T-helper 2 cell treated with Interferon-gamma antibody and Interleukin-4, amounts not matched to agents 100 ng/mL and 5 ng/mL, for 36 hours (primary cell): ENCODE results near the gene LTC4S. TPM values are rescaled to one million over a fixed set of nuclear protein-coding genes. Genes with fewer than 3 reads are reported as not detected.
"Not testable (repeated sequence)": the region's sequence is repeated elsewhere in the genome, so short reads cannot be mapped to it uniquely, and the experiment has no call there.

Experiments used
- intact Hi-C: fragments of 100-400 bp; cut with micrococcal nuclease; formaldehyde crosslinking; loops from one replicate; pipeline ENCODE4 v1.15.1; 2023
- total RNA-seq: library from RNA; stranded (reverse); gene quantifications from 2 replicates; pipeline ENCODE4 v1.2.3, GENCODE V29; 2022

LTC4S gene
- 2.3 and 3.1 TPM in 2 replicates for total RNA-seq

GRCh38 chr5:179793468-179794139 is at the start of gene LTC4S:
Gene LTC4S (plus strand): TSS chr5:179793986. CDS start chr5:179794081, 95 bp downstream.
- intact Hi-C loops = no loop called here

- intact Hi-C loops = not testable (repeated sequence)
Observed at GRCh38 chr5:179744106-179744505, 49.7 kb upstream of the LTC4S start.

- intact Hi-C loops = no loop called here
Observed at GRCh38 chr5:179746872-179747271, 46.9 kb upstream of the LTC4S start.

GRCh38 chr5:179747811-179748210 is 46.0 kb upstream of the LTC4S start:
- intact Hi-C loops = no loop called here

GRCh38 chr5:179749857-179750508 is 43.8 kb upstream of the LTC4S start:
- intact Hi-C loops = no loop called here

- intact Hi-C loops = no loop called here
Observed at GRCh38 chr5:179753971-179754370, 39.8 kb upstream of the LTC4S start.

GRCh38 chr5:179755022-179755421 is 38.8 kb upstream of the LTC4S start:
- intact Hi-C loops = no loop called here

- intact Hi-C loops = no loop called here
Observed at GRCh38 chr5:179758955-179759354, 34.8 kb upstream of the LTC4S start.

GRCh38 chr5:179759581-179760551 is 33.9 kb upstream of the LTC4S start:
- intact Hi-C loops = loop anchor here (5.0 kb wide), 1 partner anchor 147 kb away; the partner anchor contains the start of gene TBC1D9B

GRCh38 chr5:179762079-179762780 is 31.6 kb upstream of the LTC4S start:
- intact Hi-C loops = loop anchor here (1.0 to 5.0 kb wide), 2 partner anchors 30 to 145 kb away; partner anchors contain the start of genes MAML1 and TBC1D9B

- intact Hi-C loops = loop anchor here (1.0 to 5.0 kb wide), 4 partner anchors 30 to 145 kb away; partner anchors contain the start of genes MAML1, MRNIP and TBC1D9B
Observed at GRCh38 chr5:179762781-179763176, 31.0 kb upstream of the LTC4S start.

GRCh38 chr5:179763215-179763945 is 30.4 kb upstream of the LTC4S start:
- intact Hi-C loops = loop anchor here (1.0 to 5.0 kb wide), 3 partner anchors 33 to 144 kb away; partner anchors contain the start of genes MRNIP and TBC1D9B

- intact Hi-C loops = loop anchor here (5.0 kb wide), 1 partner anchor 143 kb away; the partner anchor contains the start of gene TBC1D9B
Observed at GRCh38 chr5:179764056-179764455, 29.7 kb upstream of the LTC4S start.

GRCh38 chr5:179765400-179765799 is 28.4 kb upstream of the LTC4S start:
- intact Hi-C loops = no loop called here

GRCh38 chr5:179766021-179766725 is 27.6 kb upstream of the LTC4S start:
- intact Hi-C loops = no loop called here

GRCh38 chr5:179766726-179767455 is 26.9 kb upstream of the LTC4S start:
- intact Hi-C loops = no loop called here

GRCh38 chr5:179767496-179768100 is 26.2 kb upstream of the LTC4S start:
- intact Hi-C loops = no loop called here
